Measurements from ENCODE around the gene SEMA4C.
"Not testable (repeated sequence)": the region's sequence is repeated elsewhere in the genome, so short reads cannot be mapped to it uniquely, and the experiment has no call there.

SEMA4C gene

DNA sequence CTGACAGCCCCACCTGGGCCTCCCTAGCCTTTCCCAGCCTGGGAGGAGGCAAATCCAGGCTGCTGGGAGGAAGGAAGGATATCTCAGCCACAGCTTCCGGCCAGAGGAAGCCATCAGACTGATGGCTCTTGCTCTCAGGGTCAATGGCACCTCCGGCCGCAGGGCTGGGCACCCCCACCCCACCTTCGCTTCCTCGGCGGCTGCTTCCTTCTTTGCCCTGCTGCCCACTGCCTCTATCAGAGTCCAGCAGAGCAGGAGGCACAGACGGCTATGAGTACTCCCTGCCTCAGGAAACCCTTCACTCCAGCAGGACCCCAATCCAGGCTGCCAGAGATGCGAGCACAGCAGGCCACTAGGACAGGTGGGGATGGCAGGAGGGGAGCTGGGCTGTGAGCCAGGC, 3.3 kb downstream of the SEMA4C start:
- no peak for DNase-seq (ENCODE audit: low read depth)

DNA sequence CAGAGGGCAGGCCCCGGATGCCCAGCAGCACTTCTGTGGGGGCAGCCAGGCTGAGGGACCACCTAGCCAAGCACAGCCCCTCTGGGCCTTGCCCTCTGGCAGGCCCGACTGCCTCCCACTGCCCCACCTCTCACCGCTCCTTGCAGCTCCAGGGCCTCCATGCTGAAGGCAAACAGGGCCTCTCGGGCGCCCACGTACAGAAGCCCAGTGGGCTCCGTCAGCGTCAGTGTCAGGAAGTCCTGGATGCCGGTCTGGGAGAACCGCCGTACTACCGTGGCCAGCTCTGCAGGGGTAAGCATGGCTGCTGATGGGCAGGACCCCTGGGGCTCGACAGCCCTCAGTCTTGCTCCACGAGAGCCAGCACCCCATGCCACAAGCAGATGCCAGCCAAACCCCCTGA, 3.7 kb downstream of the SEMA4C start:
- no peak for DNase-seq (ENCODE audit: low read depth)

DNA sequence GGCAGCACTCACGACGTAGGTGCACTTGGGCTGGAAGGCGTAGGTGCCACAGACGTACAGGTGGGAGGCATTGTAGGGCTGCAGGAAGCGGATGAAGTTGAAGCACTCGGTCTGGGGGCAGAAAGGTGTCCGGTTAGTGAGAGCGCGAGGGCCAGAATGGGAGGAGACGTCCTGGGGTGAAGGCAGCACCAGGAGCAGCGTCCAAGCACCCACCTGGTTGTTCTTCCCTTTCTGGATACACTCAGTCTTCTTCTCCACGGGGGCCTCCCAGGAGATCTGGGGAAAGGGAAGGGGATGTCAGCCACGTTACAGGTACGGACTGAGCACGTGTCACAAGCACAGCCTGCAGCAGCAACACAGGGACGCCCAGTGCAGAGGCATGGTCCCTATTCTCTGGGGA, 4.2 kb downstream of the SEMA4C start:
- DNase-seq (ENCODE audit: low read depth): no peak

DNA sequence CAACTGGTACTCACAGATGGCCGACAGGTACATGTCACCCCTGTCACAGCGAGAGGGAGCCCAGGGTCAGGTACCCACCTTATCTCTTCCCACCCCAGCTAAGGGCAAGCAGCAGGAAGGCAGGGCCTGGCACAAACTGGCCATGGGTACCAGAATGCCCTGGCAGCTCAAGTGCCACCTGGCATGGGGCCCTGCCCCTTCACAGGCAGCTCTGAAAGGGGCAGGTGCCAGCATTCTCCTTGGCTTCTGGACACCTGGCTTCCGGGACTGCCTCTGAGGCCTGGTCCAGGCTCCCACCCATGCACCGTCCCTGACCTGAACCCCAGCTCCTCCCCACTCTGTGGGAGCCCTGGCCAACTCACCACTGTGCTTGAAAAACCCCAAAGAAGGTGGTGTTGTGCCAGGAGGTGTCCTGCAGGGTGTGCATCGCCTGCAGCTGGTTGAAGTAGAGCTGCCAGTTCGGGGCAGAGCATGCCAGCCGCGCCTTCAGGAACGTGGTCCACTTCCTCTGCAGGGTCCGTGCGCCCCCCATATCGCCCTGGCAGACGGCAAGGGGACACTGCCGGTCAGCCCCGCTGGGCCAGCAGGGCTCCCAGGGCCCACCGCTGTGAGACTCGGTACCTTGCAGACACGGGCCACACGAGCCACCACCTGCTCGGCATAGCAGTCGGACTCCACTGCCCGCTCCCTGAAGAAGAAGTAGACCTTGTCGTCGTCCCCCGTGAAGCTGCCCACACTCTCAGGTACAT, 5.4 kb downstream of the SEMA4C start:
- DNase-seq (ENCODE audit: low read depth): no peak

DNA sequence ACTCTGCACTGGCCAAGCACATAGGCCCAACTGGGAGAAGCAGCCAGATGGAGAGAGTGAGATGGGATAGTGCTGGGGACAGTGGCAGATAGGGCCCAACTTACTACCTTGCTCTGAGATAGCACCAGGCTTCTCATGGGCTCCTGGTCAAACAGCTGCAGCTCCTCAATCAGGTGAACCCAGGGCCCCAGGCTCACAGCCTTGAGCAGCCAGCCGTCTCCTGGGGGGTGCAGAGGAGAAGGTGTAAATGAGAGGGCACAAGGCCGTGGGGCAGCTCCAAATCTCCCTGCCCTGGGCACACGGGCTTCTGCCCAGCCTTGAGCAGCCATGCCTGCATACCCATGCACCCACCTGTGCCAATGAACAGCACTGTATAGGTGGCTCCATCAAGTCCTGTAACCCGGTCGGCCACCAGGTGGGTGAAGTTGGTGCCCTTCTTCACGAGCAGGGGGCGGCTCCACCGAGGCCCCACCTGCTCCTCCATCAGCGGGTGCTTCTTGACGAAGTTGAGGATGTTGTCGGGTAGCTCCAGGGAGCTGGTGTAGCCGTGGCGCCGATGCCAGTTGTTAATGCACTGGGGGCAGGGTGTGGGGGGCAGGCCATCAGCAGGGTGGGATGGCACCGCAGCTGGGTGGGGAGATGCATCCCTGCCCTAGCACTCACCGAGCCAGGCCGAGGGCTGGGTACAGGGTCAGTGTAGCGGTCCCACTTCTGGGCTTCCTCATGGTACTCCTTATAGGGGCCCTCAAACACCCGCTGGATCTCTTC, 6.1 kb downstream of the SEMA4C start:
- DNase-seq (ENCODE audit: low read depth): no peak

DNA sequence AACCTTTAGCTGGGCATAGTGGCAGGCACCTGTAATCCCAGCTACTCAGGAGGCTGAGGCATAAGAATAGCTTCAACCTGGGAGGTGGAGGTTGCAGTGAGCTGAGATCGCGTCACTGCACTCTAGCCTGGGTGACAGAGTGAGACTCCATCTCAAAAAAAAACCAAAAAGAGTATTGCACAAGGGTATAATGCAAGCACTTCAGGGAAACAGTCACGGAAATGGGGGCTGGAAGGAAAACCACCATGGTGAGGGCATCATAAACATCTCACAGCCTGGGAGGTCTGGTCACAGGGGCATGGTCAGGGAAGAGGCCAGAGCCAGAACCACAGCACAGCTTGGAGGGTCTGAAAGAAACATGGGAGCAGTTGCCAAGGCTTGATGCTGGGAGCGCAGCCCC, 6.8 kb downstream of the SEMA4C start:
- not testable (repeated sequence) for DNase-seq (ENCODE audit: low read depth)

DNA sequence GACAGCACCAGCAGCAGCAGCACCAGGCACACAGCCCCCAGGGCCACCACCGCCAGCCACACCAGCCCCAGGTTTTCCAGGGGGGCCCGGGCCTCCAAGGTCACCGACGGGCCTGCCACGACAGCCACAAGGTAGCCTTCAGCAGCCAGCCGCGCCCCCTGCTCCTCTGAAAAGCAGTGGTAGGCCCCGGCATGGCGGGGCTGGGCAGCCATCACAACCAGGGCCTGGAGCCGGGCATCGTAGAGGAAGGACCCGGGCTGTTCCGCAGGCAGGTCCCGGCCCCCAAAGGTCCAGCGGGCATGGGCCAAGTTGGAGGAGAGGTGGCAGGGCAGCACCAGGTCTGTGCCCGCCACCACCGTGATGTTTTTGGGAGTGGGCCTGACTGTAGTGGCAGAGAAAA, 8.8 kb downstream of the SEMA4C start:
- no peak for DNase-seq (ENCODE audit: low read depth)

DNA sequence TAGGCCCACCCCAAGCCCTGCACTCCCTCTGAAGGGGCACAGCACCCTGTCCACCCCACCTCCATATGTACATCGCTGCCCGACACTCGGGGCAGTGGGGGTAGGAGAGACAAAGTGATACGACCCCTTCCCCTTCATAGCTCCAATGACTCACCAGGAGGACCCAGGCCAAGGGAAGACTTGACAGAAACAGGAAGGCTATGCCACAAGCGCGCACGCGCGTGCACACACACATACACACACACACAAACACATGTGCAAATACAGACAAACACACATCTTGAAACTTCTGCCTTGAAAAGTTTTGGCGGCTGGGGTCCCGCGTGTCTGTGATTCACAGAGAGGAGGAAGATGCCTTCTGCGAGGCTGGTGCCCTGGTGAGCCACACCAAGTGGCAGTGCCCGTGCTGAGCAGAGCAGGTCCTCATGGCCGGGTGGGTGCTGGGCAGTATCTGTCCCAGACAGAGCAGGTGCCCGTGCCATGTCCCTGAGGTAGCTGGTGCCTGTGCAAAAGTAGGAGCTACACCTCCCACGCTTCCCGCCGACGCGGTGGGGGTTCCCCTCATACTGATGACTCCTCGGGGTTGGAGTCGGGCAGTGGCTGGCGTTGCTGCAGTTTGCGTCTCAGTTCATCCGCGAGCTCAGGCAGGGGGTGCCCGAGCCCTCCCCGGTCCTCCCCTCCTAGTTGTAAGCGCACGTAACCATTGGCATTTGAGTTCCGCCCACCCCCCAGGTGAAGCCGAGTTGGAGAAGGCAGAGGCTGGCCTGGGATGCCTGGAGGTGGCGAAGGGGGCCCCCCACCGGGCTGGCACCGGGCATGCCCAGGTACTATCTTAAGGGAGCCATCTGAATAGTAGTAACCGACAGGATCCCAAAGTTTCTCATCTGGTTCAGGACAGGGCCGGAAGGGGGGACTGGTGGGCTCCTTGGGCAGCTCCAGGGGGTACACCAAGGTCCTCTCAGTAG, 9.5 kb downstream of the SEMA4C start:
- no peak for DNase-seq (ENCODE audit: low read depth)

DNA sequence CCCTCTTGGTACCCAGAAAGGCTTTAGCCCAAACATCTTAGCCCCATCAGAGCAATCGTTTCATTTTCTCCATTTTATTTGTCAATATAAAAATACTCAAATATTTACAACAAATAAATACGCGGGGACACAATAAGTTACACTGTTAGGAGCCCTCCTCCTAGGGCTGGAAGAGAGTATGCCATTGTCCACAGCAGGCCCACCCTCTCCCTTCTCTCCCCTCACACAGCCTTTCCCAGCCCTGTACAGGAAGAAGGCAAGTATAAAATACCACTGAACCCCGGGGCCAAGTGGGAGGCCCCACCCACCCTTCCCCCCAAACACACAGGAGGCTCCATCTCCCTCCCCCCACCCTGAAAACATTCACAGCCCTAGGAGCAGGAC, 10.2 kb downstream of the SEMA4C start:
- DNase-seq (ENCODE audit: low read depth): no peak

DNA sequence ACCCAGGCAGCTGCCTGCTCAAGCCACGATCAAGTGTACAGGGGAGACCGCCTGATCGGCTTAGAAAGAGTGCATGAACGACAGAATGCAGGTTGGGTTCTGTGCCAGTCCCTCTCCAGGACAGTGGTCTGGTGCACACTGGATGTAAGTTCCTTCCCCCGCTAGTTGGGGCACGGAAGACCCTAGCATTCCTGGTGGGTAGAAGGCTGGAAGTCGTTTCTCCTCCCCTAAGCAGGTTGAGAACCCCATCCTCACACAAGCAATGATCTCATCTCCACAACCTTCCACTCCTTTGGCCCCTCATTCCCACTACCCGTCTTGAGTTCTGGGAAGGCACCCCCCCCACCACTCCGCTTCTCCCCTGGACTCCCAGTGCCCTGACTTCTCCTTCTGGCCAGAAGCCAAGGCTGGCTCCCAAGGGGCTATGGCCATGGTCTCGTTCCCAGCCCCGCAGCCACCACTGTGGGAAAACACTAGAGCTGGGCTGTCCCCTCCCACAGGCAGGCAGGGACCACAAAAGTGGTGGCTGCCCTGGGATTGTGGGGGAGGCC, 10.7 kb downstream of the SEMA4C start:
- no peak for DNase-seq (ENCODE audit: low read depth)

DNA sequence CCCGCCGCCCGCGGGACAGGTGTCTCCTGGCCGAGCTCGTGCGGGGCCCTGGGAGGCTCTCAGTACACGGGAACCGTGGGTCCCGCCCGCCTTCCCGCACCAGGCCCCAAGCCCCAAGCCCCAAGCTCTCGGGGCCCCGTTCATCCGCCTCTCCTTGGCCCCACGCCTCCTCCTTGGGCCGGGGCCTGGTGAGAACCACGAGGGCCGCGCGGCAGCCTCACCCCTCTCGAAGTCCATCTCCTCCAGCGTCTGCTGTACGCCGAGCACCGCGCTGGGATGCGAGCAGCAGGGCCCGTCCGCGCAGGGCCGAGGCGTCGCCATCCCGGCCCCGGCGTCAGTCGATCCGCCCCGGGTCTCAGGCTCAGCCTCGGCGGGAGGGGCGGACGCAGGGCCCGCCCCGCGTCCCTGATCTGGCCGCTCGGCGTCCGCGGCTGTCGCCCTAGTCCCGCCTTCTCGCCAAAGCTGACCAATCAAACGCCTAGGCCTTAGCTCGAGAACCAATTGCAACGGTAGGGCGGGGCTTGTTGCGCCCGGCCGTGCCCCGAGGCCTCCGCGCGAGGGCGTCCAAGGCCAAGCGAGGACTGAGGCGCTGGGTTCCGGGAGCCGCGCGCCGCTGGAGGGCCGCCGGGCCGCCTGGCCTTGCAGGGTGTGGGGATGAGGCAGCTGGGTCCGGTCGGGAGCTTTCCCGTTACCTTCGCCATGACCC, 12.1 kb downstream of the SEMA4C start, which contains the start of gene ANKRD39:
Gene ANKRD39 (minus strand): TSS at position 350 of the 706 bp plus-strand sequence. CDS start 29 bp downstream, at position 321.
- DNase-seq (ENCODE audit: low read depth): peak; percentile 97

DNA sequence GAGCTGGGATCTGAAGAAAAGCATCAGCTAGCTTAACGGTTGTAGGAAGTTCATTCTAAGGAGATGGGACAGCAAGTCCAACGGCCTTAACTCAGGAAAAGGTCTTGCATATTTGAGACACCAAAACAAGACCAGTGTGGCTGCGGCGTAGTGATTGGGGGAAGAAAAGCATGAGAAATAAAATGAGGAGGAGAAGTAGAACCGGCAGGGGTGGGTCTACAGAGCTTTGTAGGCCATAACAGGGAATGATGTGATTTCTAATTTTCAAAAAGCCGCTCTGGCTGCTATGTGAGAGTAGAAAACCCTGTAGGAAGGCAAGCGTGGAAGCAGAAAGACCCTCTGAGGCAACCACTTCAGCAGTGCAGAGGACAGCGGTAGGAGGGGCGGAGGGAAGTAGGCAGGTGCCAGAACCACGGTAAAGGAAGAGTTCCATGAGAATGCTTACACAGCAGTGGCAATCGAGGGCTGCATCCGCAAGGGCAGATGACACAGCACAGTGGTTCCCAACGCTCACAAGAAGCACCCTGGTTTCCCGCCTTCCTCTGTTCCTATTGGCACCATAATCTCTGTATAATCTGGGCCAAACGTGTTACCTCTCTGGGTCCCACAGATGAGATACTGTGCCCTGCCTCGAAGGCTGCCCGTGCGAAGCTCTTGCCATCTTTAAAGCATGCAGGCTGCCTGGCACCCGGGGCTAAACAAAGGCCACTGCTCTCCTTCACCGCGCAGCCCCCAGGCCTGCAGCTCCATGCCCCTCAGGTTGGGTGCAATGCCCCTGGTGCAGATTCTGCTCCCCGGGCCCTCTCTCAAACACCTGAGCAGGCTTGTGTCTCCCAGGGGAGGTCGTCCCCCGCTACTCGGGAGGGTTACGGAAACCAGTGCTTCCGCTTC, 12.9 kb downstream of the SEMA4C start:
- DNase-seq (ENCODE audit: low read depth): peak; percentile 28

DNA sequence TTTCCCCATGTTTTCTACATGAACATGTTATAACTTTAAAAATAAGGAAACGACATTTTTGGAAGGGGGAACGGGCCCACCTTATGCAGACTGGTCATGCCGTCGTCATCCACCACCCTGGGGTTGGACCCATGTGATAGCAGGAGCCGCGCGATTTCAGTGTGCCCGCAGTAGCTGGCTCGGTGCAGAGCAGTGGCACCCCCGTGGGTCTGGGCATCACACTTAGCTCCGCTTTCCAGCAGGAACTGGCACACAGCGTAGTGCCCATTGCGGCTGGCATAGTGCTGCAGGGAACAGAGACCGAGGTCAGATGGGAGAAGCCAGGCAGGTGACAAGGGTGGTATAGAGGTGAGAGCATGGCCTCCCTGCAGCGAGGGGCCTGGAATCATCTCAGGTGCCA, 16.6 kb downstream of the SEMA4C start:
- no peak for DNase-seq (ENCODE audit: low read depth)

DNA sequence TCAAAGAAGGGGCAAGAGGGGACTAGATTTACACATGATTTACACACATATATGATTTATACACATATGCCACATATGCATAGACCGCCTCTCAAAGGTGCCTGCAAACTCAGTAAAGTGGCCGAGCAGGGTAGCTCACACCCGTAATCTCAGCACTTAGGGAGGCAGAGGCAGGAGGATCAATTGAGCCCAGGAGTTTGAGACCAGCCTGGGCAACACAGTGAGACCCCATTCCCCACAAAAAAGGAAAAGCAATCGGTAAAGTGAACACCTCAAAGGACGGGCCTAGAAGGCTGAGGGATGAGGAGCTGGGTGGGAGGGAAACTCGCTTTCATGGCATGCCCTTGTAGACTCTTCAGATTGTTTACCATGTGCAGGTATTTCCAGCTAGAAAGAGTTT, 17.2 kb downstream of the SEMA4C start:
- no peak for DNase-seq (ENCODE audit: low read depth)

DNA sequence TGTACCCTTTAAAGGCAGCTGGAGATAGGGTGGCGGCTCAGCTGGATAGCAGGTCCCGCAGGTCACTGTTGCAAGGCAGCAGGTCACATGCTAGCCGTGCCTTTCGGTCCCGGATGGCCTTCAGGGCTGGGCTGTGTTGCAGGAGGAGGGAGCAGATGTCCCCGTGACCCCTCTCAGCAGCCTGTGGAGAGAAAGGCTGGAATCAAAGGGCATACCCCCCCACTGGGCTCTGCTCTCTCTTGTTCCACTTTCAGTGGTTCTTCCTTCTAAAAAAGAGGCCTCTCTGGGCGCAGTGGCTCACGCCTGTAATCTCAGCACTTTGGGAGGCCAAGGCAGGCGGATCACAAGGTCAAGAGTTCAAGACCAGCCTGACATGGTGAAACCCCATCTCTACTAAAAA, 21.6 kb downstream of the SEMA4C start:
- no peak for DNase-seq (ENCODE audit: low read depth)

DNA sequence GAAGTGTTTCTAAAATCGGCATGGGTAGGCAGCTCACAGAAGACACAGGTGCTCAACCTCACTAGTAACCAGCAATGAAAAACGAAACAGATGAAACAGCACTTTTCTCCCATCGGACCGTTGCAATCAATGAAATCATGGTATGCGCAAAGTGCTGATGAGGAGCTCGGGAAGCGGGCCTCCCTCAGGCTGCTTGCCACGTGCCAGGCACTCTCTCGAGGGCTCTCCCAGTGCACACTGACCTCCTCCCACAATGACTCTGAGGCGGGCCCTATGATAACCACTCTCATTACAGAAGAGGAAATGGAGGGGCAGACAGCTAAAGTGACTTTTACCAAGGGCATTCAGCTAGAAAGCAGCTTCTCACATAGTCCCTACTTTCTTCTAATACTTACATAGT, 22.3 kb downstream of the SEMA4C start:
- no peak for DNase-seq (ENCODE audit: low read depth)

DNA sequence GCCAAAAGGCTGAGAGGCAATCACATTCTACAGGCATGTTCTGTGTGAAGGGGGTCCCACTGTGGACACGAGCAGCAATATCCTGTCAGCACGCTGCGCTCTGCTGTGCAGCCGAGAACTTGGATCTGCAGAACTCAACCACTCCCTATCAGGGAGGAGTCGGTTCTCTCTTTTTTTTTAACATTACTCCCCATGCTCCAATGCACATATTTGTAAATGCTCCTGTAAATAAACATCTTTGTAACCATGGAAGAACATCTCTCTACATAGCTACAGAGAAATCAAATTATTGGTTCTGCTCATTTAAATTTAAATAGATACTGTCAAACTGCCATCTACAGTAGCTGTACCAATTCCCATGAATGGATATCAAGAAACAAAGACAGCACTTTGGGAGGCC, 23.1 kb downstream of the SEMA4C start:
- no peak for DNase-seq (ENCODE audit: low read depth)

DNA sequence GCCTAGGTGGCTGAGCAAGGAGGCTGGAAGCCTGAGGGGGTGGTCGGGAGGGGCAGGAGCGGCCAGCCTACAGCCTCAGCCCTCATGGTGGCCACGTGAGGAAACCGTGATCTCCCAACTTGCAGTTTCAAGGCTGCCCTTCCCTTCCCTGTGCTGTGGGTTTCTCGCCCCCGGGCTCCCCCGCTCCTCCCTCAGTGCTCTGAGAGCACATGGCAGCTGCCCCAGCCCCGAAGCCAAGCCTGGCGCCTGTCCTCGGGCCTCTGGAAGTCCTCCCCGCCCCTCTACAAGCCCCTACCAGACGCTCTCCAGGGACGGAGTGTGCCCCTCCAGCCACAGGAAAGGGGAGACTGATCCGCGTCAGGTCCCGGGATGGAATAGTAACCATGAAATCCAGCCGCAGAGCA, 25.5 kb downstream of the SEMA4C start:
- no peak for DNase-seq (ENCODE audit: low read depth)

DNA sequence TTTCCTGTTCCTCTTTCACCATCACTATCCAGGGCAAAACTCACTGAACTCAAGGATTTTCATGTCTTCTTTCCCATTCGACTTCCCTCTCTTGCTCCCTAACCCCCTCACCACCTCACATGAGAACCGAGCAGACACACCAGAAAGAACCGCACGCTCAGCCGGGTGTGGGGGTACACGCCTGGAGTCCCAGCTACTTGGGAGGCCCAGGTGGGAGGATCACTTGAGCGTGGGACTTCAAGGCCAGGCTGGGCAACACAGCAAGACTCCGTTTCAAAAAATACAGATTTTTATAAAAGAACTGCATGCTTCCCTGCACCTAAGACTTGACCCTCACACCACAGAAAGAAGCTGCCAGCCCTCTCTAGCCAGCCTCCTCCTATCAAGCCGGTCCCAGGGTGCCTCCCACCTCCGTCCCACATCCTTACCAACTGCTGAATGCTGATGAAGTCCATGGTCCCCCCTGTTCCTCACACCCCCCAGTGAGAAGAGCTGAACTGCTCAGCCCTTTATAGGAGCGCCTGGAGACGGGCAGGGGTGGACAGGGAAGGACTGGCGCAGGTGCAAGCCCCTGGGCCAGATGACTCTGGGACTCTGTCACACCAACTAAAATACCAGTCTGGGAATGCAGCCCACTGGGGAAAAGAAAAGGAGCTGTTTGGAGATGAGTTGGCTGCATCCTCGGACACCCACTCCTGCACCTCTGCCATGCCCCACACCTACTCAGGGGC, 26.2 kb downstream of the SEMA4C start, which contains the start of gene ANKRD23:
Gene ANKRD23 (minus strand): TSS at position 484 of the 731 bp plus-strand sequence. CDS start 29 bp downstream, at position 455.
- no peak for DNase-seq (ENCODE audit: low read depth)

DNA sequence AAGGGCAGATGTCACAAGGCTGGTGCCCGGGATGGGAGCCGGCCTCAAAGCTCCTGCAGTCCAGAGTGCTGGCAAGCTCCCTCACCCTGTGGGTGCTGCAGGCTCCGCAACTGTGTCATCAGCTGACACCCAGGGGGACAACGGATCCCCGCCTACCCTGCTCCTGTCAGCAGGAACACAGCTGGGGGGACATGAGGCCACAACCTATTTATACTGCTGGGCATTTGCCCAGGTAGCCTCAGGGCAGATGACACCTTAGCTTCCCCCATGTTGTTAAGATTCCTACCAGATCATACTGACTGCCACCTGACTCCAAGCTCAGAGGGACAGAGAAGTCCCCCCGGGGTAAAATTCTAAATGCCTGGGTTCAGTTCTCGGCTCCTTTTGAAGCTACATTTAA, 27.3 kb downstream of the SEMA4C start:
- no peak for DNase-seq (ENCODE audit: low read depth)

Measured in iris pigment epithelial cell (primary cell).